Activated CD8-positive, alpha-beta memory T cell treated with anti-CD3 and anti-CD28 coated beads, Interleukin-2, amount 50 U/mL, for 24 hours (primary cell): ENCODE data around the gene ADAMTS1.

Experiments
- DNase-seq: peaks from one replicate; pipeline ENCODE4 v3.0.0-alpha.2; 2020; ENCODE audit errors: extremely low read depth

The ADAMTS1 gene

DNA sequence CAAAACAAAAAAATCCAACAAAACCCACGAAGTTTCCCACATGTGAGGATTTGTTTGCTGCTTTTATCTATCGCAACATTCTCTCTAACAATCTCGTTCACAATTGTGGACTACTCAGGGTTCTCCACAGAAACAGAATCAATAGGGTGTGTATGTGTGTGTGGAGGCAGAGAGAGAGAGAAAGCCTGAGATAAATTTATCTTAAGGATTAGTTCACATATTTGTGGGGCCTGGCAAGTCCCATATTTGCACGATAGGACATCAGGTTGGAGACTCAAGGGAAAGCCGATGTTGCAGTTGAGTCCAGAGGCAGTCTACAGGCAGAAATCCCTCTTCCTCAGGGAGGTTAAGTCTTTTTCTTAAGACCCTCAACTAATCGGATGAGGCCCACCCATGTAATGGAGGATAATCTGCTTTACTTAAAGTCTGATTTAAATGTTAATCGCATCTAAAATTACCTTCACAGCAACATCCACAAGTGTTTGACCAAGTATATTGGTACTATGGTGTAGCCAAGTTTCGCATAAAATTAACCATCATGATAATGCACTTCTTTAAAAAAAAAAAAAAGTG, 31.7 kb downstream of the ADAMTS1 start:
- no peak for DNase-seq

DNA sequence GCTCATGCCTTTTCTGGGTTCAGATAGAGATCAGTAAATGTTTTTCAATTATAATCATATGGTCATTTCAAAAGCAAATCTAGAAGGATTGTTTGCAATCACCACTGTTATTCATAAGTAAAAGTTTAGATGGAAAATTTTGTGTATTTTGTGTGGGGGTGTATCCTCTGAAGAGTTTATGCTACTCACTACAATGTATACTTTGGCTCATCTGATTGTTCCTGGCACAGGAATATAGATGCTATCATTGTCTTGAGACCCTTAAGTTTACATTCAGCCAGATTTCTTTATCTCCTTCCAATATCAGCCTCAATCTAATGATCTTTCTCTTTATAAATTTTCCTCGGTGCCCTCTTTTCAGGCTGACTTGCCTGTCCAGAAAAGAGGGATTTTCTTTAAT, 33.0 kb downstream of the ADAMTS1 start:
- DNase-seq: no peak

DNA sequence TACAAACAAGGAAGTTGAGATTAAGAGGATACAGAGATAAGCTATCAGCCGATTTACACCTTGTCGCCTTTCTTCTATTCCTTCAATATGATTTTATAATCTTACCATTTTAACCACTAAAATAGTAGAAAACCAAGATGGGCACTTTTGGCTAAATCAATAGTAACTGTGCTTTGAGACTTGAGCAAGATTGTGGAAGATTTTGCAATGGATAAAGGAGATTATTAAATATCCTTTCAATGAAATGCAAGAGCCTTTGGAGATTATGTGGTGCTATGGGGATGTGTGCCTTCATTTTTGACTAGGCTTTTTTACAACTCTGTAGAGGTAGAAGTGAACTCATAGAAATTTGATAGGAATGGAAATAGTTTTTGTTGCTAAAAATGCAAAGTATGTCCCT, 33.7 kb downstream of the ADAMTS1 start:
- no peak for DNase-seq

DNA sequence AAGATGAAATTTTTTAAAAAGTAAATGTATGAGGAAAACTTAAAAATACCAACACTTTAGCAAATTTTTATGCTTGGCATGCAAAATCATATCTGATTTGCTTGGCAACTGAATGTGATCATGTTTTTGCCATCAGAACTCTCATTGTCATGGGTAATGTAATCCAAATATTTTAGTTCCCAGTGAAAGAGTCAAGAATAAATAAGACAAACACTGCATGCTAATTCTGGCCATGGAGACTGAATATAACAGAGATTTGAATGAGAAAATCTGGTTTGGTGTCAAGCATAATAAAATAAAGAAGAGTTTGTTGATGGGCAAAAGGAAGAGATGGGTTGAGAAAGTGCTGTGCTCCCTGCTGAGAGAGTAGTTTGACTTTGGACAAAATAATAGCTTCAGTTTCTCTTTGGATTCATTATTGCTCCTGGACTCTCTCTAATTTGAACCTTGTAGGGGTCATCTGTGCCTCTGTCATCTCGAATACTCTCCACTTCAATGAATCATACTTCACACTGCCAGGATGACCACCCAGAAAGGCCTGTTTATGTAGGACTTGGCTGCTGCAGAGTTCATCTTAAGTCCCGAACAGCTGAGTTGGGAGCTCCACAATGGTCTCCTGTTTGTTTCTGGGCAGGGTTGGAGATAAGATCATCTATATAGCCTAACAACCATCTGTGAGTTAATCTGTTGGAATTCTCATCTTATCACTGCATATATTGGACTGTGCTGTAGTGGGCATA, 34.4 kb downstream of the ADAMTS1 start:
- DNase-seq: no peak

DNA sequence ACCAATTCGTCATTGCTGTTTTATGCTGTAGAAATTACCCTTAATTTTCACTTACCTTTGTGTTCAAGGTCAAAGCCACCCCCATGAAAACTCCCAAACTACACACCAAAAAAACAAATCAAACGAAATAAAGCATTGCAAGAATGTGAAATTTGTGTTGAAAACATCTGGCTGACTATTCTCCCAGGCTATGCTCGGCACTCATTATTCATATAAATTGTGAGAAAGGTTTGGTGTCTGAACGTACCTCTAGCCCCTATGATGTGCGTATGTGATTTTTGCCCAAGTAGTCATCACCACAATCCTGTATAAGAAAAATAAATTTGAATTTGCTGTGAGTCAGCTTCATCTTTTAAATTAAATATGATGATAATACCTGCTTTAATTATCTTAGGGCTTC, 34.9 kb downstream of the ADAMTS1 start:
- DNase-seq: no peak

DNA sequence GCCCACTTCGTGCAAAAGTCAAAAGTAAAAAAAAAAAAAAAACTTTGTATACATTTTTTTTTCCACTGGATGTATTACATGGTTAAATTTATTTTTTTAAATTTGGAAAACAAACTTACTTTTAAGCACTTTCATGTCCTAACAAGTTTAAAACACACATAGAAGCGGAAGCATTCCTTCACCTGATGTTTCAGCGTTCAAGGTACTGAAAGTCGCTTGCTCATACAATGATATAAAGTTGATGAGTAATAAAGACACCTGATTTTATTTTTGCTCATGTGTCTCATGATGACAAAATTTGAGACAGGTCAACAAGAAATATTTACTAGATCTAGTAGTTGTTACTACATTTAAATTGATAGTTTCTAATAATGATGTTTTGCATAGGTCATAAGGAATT, 35.5 kb downstream of the ADAMTS1 start:
- no peak for DNase-seq

DNA sequence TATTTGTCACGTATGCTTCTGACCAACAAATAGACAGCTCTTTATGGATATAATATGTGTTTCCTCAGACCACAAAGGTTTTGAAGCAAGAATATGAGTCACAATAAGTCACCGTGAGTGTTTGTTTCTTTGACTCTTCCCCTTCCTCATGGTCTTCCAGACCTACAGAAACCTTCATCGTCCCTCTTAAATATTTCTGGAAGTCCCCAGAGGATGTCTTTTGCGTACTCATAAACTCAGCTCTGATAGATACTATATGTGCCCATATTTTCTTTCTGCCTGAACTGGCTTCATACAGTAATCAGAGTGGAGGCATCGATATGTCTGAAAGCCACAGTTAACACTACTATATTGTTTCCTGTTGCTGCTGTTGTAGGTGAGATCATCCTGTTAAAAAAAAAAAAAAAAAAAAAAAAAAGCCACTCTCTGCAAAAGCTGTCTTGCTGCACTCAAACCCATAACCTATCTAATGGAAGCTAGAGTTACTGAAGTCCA, 38.4 kb downstream of the ADAMTS1 start:
- DNase-seq: no peak

DNA sequence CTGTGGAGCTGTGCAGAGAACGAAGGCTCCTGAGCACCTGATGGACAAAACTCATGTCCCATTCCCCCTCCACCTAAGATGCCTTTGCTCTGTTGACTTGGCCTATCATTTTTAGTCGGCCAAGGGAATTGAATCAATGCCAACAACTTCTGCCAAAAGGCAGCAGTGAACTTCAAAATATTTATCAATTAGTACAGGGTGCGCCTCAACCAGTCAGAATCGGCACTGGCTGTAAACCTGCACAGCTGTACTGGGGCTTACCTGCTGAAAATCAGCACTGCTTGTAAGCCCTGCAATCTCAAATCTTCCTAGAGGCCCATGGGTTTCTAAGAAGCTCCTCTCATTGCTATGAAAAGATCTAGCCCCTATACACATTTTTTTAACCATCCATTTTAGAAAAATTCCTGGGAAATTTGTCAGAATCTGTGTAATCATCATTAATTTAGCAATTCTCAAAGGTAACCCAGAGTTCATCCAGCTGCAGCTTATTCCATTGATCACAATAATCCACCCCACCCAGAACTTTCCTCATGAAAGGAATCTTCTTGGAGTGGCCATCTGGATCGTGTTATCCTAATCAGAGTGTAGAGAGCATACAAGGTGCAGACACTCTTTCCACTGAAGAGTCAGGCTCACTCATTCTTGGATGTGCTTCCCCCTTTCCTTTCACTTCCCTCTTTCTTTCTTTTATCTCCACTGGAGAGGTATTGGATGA, 40.2 kb downstream of the ADAMTS1 start:
- no peak for DNase-seq

DNA sequence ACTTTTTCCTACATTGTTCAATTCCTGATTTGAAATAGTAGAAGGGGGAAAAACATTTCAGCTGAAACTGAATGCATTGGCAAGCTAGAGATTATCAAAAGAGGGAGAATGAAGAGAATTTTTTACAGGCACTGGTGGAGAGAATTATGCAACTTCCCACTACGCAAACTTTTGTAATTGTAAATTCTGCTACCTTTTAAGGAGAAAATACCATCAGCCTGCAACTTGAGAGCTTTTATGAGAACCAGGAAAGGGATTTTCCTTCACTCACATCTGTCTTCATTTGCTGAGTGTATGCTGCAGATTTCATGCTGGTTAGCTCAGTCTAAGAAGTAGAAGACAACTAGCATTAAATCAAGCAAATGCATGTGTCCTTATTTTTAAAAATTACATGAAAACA, 43.7 kb downstream of the ADAMTS1 start:
- DNase-seq: no peak

DNA sequence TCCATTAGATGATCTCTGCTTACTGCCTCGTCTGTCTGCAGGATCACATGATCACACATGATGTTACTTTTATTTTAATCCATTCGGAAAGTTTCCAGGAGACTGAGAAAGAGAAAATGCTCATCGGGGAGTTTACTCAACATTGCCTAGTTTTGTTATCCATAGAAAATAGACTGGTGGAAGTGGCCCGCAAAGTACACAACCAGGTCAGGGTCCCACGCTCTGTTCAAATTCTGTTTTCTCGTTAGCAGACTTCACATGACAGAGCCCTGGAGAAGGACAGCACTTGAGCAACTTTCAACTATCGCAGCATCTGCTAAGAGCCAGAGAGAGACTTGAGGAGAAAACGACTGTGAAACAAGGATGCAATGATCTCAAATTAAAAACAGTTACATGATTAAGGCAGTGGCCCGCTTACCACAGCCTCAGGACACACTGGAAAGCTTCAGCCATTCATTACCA, 44.2 kb downstream of the ADAMTS1 start:
- no peak for DNase-seq

DNA sequence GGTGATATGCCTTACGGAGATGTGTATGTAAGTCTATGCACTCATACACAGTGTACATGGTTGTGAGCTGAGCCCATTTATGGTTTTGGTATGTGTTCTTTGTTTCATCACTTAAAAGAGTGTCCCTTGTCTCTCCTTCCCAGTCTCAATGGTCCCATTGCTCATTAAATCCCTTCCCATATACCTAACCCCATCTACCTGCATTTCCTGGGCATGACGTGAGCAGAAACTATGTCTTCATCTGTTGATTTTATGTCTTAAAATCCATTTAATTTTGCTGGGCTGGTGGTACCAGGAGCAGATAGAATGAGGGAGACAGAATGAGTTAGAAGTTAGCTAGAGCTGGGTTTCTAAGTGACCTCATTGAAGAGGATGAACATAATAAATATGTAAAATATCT, 44.8 kb downstream of the ADAMTS1 start:
- no peak for DNase-seq

DNA sequence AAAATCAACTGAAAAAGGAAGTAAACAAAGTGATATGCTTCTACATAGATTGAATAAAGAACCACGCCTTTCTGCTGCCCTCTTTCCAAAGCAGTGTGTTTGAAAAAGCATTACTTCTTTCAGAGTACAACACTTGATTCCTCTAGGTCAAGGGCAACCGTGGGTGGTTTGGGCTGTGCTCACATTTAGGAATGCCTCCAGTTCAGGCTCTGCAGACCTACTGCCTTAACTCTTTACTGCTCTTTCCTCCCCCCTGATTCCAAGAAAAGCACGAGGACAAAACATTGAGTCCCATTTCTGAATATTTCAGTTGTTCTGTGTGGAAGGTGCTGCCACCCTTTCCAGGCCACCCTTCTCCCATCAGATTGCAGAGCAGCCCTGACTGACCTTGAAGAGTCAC, 45.2 kb downstream of the ADAMTS1 start:
- DNase-seq: no peak

DNA sequence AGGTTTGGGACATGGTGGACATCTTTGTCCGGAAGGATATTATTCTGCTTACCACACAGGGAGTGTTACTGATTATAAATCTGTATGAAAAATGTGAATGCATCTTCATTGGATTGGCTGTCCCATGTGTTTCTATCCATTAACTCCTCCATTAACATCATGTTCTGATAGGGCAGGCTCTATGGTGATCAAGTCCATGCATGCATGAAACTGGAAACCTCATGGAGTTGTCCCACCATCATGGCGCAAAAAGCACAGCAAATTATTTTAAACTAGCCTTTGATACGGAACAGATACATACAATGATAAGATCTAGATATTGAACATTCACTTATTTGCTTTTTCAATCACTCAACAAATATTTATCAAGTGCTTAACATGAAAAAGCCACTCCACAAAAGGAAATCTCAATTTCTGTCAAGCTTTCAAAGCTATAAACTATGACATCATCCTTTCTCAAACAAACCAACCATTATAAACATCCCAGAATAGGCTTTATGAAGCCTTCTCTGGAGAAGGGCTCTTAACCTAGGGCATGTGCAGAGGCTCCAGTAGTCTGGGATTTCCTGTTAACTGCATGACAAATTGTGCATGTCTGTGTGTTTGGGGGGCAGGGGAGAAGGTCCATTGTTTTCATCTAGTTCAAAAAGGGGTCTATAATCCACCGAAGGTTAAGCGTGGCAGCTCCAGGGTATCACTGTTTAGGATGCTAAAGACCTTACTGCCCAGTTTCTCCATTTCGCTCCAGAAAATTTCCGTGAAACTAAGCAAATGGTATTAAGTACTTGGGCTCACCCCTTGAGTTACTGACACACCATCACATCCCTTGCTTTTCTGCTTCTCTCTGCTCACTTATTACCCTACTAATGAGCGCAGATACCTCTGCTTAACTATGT, 46.1 kb downstream of the ADAMTS1 start:
- DNase-seq: no peak

DNA sequence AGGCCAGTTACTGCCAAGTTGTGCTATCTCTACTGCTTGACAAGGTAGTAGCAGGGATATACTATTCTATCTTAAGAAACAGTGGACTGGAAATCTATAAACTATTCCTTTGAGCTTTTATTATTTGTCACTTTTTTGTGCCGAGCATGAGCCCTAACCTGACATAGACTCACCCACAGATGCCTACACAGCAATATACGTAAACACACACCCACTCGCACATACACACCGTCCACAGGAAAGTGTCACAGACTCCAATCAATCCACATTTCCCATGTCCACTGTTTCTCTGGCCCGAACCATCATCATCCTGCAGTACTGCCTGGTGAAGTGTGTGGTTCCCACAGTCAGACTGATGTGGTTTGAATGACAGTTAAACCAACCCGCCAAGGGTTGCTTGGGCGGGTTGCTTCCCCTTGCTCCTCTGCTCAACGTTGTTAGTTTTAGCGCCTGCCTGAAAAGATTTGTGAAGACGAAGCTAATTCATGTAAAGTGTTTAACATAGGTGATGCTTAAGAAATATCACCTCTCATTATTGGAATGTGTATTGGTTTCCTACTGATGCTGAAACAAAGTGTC, 47.2 kb downstream of the ADAMTS1 start:
- no peak for DNase-seq

DNA sequence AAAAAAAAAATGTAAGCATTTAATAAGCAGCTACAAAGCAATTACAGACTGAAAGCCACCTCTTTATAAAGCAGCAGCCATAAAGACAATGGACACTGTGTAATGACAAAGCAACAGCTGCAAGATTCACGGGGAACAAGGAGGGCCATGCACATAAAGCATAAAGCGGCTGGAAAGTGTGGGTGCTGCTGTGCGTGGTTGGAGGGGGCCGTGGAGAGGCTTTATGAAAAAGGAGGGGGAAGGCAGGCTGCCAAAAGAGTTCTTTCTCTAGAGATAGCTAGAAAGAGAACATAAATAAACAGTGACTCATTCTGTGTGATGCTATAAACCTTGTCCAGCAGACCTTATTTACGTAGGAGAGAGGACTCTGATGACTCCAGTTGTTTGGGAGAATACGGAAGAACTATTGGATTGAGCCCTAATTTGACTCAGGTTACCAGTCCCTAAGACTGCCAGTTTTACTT, 49.3 kb downstream of the ADAMTS1 start:
- DNase-seq: no peak

DNA sequence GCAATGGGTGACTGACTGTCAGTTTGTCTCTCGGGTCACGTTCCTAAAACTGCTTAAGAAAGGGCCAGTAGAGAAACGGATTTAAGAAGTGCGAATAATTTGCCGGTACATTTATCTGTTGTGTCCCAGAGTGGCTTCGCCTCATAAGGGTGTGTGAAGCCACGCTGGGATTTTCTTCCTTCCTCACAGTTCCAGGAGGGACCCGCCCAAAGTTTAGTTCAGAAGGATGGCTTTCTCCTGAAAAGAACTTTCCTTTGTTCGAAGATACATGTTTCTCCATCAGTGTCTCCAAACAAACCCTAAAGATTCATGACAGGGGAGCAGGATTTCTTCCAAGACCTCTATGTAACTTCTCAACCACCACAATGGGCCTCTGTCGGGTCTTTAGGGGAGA, 49.8 kb downstream of the ADAMTS1 start:
- DNase-seq: no peak

DNA sequence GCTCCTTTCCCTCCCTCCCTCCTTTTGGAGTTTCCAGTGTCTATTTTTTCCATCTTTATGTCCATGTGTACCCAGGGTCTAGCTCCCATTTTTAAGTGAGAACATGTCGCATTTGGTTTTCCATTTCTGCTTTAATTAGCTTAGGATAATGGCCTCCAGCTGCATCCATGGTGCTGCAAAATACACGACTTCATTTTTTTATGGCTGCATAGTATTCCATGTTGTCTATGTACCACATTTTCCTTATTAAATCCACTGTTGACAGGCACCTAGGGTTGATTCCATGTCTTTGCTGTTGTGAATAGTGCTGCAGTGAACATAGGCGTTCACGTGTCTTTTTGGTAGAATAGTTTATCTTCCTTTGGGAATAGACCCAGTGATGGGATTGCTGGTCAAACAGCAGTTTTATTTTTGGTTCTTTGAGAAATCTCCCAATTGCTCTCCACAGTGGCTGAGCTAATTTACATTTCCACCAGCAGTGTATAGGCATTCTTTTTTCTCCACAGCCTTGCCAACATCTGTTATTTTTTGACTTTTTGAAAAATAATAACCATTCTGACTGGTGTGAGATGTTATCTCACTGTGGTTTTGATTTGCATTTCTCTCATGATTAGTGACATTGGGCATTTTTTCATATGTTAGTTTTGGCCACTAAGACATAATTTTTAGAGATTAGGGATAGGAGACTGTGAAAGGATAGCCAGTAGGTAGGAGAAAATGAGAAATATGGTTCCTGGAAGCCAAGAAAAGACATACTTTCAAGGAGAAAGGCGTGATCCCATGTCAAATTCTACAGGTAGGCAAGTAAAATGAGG, 50.4 kb downstream of the ADAMTS1 start:
- no peak for DNase-seq

DNA sequence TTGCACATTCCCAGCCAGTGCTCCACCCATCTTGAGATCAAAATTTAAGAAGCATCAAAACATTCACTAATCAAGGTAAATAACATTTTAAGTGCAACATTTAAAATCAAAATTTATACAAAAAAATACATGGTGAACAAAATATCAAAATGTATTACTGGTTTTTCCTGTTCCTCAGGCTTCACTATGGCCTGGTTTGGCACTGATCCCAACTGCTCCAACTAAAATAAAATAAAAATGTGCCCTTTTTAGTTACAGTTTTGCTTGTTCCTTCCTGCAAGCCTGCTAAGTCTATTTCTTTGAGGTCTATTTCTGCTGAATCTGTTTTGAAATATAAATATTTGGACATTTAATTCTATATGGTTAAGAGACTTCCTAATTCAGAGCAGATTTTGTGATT, 54.9 kb downstream of the ADAMTS1 start:
- DNase-seq: no peak

DNA sequence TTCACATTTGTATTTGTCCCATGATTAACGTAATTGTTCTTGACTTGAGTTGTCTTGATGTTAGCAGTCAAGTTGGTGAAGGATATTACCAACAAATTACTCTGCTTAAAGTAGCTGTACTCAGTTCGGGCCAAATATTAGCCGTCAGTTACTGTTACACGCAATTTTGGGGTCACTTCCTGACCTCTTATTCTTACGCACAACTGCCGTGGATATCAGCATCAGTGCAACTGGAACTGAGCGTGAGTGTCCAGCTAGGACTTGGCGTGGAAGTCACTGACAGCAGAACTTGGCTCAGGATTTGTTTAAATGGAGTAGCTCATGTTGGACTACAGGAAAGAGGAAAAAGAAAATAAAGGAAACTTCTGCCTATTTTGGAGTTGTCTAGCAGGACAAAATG, 56.4 kb downstream of the ADAMTS1 start:
- no peak for DNase-seq
